ENCODE data around the gene LPAR5.
A peak's percentile ranks its signal among the peaks of the same experiment; 100 is the strongest.

LPAR5 gene

DNA sequence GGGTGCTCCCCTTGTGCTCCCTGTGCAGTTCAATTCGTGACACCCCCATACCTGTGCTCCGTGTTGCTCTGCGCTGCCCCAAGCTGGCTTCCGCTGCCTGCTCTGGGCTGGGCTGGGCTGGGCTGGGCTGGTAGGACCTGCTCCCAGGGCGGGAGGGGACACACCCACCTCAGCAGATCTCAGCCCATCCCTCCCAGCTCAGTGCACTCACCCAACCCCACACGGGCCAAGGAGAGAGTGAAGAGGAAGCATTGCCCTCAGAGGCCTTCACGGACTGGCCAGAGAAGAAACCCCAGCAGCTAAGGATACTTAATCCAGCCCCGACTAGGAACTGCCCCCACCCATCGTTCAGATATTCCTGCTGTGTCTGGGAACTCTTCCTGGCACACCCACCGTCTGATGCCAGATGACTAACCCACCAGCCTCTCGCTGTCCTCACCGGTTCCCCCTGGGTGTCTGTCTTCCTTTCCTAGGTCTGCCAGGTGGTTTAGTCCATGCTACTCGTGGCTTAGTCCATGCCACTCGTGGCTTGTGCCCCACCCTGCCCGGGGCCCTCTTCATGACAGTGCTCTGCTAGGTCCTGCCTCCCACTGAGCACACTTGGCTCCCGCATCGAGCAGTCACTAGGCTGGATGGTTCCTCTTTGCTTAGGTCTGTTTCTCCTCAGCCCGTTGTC lies at the start of gene LPAR5:
TSS of gene LPAR5 (minus strand) at position 104 of the 676 bp plus-strand sequence. CDS start 14,711 bp downstream, outside the sequence.
- DNase-seq: no peak

GRCh38 chr12:6684609-6685008 lies 48.9 kb upstream of the LPAR5 start:
- peak; percentile 31 for DNase-seq

DNA sequence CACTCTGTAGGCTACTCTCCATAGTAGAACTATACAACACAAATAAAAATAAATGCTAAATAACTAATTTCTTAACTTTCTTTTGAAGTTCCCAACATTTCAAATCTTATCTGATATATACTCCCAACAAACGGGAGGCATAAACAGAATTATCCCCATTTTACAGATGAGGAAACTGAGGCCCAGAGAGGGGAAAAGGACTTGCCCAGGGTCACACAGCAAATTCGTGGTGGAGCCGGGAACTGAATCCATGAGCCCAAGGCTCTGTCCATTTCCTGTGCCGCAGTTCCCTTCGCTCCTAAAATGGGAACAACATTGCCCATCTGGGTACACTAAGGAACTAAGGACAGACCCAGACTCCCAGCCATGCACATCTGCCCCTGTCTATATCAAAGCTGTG lies 41.2 kb upstream of the LPAR5 start:
- DNase-seq: no peak

- no peak for DNase-seq
These were observed 36.4 kb upstream of the LPAR5 start for GRCh38 chr12:6672143-6672542.

GRCh38 chr12:6667559-6668210 lies 31.9 kb upstream of the LPAR5 start:
- no peak for DNase-seq

GRCh38 chr12:6666211-6666610 lies 30.5 kb upstream of the LPAR5 start:
- no peak for DNase-seq

GRCh38 chr12:6664902-6665301 lies 29.1 kb upstream of the LPAR5 start:
- no peak for DNase-seq

DNA sequence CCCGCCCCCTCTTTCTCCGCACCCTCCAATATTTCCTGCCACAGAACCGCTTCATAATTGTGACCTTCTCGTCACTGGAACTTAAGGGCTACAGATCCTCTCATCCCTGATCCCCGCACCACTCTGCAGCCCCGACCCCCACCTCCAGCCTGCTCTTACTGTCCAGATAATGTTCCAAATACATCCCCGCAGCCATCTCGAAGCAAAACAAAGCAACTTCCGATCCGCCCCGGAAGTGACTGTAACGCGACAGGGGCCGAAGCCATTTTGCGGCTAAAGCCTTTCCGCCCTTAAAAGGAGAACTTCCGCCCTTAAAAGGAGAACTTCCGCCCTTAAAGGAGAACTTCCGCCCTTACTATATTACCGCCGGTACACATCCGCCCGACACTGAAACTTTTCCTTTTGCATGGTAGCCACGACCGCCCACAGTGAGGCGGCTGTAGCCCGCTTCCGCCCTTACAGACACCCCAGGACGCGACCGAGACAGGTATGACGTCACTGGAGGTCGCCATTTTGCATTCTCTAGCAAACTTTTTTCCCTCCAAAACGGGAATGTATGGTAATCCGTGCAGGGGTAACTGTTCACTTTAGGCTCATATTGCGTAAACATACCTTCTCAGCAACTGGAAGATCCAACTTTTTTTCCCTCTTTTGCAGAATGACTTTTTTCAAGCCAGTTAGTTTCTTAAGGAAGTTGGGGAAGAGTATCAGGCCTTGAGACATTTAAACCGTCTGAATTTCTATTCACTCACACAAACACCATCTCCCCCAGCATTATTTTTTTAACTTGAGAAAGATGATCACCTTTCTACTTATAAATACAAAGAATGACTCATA lies 27.4 kb upstream of the LPAR5 start, which contains the start of gene ING4:
TSS of gene ING4 (minus strand) at position 214 of the 837 bp plus-strand sequence. CDS start at position 196, 18 bp downstream.
- peak; percentile 90 for DNase-seq

- DNase-seq: no peak
These were observed 26.8 kb upstream of the LPAR5 start for GRCh38 chr12:6662602-6662905.

DNA sequence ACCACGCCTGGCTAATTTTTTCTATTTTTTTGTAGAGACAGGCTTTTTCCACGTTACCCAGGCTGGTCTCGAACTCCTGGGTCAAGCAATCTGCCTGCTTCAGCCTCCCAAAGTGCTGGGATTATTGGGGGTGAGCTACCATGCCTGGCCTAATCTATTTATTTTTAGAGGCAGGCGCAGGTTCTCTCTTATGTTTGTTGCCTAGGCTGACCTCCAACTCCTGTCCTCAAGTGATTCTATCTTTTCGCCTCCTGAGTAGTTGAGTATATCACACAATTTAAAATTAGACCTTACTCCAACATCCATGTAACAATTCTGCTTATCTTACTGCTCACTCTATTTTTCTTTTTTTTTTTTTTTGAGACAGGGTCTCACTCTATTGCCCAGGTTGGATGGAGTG lies 18.2 kb upstream of the LPAR5 start:
- no peak for DNase-seq

GRCh38 chr12:6653342-6653741 lies 17.6 kb upstream of the LPAR5 start:
- no peak for DNase-seq

- DNase-seq: no peak
These were observed 16.6 kb upstream of the LPAR5 start for GRCh38 chr12:6652391-6652790.

GRCh38 chr12:6650832-6651231 lies 15.1 kb upstream of the LPAR5 start:
- no peak for DNase-seq

DNA sequence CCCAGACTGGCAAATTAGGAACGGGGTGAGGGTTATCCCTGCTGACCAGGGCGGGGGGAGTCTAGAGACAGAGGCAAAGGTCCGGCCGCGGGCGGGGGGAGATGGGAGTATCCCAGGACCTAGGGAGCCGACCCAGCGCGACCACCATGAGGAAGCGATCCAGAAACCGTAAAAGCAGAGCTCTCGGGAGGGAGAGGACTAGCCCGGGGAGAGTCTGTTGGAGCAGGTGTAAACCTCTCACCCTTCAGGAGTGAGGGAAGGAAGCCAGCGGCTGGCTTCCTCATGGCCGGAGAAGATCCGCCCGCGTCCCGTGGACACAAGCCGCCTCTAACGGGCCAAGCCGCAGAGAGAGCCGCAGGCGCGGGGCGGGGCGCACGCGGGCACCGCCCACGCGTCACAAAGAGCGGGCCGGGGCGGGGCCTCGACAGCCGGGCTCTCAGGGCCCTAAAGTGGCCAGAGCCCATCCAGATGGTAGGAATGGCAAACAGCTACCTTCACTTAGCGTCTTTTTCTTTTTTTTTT lies 11.4 kb upstream of the LPAR5 start, which contains the start of gene ACRBP:
TSS of gene ACRBP (minus strand) at position 350 of the 522 bp plus-strand sequence. CDS start at position 284, 66 bp downstream.
- peak; percentile 44 for DNase-seq

DNA sequence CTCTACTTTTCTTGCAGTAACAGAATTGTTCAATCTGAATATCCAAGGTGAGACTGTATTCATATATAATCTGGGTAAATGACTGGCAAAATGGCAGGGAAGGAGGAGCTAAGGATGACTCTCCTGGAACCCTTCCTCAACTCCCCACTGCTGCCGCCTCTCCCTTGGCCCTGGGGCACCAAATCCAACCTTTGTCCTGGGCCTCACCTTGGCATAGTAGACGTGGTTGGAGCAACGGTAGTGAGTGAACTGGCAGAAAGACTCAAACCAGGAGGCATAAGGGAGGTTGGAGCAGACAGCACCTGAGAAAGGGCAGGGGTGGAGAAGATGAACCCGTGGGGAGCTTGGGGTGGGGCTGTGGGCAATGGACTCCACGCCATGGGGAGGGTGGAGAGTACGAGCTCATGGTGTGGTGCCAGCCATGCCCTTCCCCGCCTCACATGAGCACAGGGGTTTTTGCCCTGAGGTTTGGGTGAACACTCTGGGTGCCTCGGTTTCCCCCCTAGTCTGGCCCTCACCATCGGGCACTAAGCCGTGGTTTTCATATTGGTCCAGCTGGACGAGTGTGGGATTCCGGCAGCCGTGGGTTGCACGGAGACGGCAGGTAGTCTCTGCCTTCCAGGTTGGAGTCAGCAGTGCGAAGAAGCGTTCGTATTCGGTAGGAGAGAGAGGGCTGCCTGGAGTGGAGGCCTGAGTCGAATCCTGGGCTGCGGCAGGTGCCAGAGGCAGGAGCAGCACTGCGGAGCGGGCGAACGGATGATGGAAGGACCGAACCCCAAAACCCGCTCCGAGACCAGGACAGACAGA lies 10.7 kb upstream of the LPAR5 start:
- DNase-seq: no peak

GRCh38 chr12:6644903-6645302 lies 9.1 kb upstream of the LPAR5 start:
- no peak for DNase-seq

- DNase-seq: no peak
These were observed 8.5 kb upstream of the LPAR5 start for GRCh38 chr12:6644257-6644596.

- DNase-seq: no peak
These were observed 8.0 kb upstream of the LPAR5 start for GRCh38 chr12:6643569-6644256.

- no peak for DNase-seq
These were observed 5.4 kb upstream of the LPAR5 start for GRCh38 chr12:6641131-6641530.

- no peak for DNase-seq
These were observed 4.7 kb upstream of the LPAR5 start for GRCh38 chr12:6640497-6640896.

DNA sequence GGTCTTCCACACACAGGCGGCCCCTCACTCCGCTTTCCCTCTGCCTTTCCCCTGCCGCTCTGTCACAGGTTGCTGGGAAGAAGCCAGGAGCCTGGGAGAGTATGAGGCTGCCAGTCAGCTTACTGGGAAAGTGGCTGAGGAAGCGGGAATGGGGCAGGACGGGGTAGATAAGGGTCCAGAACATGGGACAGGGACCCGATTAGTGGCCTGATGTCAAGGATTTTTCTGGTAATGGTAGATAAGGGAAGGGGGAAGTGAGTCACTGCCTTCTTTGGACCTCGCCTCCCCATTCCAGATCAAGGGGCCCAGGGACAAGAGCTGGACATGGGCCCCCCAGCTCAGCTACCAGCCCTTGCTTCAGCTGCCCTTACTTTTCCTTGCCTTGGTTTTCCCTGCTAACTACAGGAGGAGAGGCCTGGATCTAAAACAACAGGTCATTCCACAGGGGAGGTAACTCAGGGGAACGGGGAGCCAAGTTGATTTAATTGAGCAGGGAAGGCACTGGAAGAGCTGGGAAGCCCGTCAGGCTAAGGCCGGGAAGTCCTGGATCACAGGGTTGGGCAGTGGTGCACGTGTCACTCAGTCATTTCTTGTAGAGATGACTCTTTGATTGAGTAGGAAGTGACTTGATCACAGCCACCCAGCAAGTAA lies 3.5 kb upstream of the LPAR5 start:
- no peak for DNase-seq

GRCh38 chr12:6638305-6638704 lies 2.5 kb upstream of the LPAR5 start:
- DNase-seq: no peak

Data from stimulated activated CD4-positive, alpha-beta T cell treated with anti-CD3 and anti-CD28 coated beads, Interleukin-4, amount 100 ng/mL, for 1 hour (primary cell).